Heart left ventricle (tissue), 13 donors: ENCODE data around the gene MAPT.

ENCODE experiments used
- POLR2A ChIP-seq, 2 donors: fragments of 450-650 bp; IDR thresholded peaks; one replicate each; pipeline ENCODE4 v1.6.1; 2017; ENCODE audit warnings: antibody characterized with exemption in 2 of 2, mild to moderate bottlenecking in 2 of 2, moderate library complexity in 2 of 2
- TF ChIP-seq, protein P1 (sequence below), 12 donors: fragments of 200-600 bp; sonication (generic) in 4 of 12; IDR thresholded peaks; one replicate each; pipeline versions ENCODE4 v1.5.0 to v1.8.0; 2018 to 2022; ENCODE audit warnings: antibody characterized with exemption in 12 of 12, mild to moderate bottlenecking in 5 of 12
- donor health status: ischemic (EF 13 %, LVEDD 7.1; RV severe dilation, severe dysfunction).
- donor health status: DM: no; HTN: yes; CAD: no.
- donor health status: DM: no; HTN: no; CAD: no.
- donor health status: ischemic (EF 25% LVEDD 6.9; RV normal size, moderate dysfunction).
- donor health status: ischemic (EF 25% LVEDD 5.7; RV mildly dilated, moderate dysfunction).
- donor health status: ischemic (EF 35%, LVEDD 5.7; RV mildly dilated, moderate dysfunction).
- donor health status: nonischemic (EF 11% LVEDD 7.7; RV severe dilation, severe dysfunction).
- donor health status: DM: yes; HTN: yes; CAD: no.
- donor health status: PGD.
- donor health status: ischemic (EF 29% LVEDD 5.4; RV normal size, mild dysfunction).
- donor health status: nonischemic (EF 23%, LVEDD 6.1; RV moderate dilation, normal function).

DNA sequence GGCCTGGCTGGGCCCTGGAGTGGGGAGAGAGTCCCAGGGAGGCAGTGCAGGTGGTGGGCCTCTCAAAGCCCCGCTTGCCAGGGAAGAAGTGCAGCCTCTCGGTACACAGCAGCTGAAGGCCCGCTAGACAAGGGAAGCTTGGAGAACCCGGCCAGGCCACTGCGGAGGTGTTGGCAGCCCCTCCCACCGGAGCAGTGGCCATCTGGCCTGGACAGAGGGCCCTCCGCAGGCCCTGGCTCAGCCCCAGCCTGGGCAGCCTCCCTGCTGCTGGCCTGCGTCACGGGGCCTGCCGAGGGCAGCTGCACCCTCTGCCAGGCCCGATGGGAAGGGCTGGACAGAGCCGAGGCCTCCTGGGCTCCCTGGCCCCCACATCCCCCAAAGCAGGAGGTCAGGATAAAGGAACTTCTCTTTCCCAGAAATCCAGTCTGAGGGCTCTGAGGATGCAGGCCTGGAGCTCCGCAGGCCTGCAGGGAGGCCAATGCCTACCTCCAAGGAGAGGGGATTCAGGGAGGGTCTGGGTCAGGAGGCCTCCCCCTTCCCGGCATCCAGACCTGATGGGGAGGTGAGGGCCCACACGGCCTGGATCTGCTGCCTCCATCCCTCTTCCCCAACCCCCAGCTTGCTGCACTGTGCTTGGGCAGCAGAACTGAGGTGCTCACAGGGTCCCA lies 45.4 kb upstream of the MAPT start:
- TF ChIP-seq, protein P1, sequence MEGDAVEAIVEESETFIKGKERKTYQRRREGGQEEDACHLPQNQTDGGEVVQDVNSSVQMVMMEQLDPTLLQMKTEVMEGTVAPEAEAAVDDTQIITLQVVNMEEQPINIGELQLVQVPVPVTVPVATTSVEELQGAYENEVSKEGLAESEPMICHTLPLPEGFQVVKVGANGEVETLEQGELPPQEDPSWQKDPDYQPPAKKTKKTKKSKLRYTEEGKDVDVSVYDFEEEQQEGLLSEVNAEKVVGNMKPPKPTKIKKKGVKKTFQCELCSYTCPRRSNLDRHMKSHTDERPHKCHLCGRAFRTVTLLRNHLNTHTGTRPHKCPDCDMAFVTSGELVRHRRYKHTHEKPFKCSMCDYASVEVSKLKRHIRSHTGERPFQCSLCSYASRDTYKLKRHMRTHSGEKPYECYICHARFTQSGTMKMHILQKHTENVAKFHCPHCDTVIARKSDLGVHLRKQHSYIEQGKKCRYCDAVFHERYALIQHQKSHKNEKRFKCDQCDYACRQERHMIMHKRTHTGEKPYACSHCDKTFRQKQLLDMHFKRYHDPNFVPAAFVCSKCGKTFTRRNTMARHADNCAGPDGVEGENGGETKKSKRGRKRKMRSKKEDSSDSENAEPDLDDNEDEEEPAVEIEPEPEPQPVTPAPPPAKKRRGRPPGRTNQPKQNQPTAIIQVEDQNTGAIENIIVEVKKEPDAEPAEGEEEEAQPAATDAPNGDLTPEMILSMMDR (IDR thresholded peaks at IDR 0.05), result no peak
- TF ChIP-seq POLR2A (IDR thresholded peaks at IDR 0.05), result no peak
